Sigmoid colon (tissue), 4 donors: Measurements from ENCODE around the gene SMIM45.
A peak's percentile ranks its signal among the peaks of the same experiment; 100 is the strongest.

Experiments used
- EP300 ChIP-seq, 4 donors: sonication (generic); formaldehyde crosslinking; IDR thresholded peaks; one replicate each; pipeline ENCODE4 v1.6.1; 2017; ENCODE audit warnings: antibody characterized with exemption in 4 of 4
- TF ChIP-seq, protein P1 (sequence below), 4 experiments: fragments of 450-650 bp in 3 of 4; fragments of 200-600 bp in 1 of 4; IDR thresholded peaks; one replicate each; pipeline ENCODE4 v1.5.1; 2016 to 2019; ENCODE audit warnings: antibody characterized with exemption in 4 of 4, mild to moderate bottlenecking in 3 of 4, moderate library complexity in 2 of 4

DNA sequence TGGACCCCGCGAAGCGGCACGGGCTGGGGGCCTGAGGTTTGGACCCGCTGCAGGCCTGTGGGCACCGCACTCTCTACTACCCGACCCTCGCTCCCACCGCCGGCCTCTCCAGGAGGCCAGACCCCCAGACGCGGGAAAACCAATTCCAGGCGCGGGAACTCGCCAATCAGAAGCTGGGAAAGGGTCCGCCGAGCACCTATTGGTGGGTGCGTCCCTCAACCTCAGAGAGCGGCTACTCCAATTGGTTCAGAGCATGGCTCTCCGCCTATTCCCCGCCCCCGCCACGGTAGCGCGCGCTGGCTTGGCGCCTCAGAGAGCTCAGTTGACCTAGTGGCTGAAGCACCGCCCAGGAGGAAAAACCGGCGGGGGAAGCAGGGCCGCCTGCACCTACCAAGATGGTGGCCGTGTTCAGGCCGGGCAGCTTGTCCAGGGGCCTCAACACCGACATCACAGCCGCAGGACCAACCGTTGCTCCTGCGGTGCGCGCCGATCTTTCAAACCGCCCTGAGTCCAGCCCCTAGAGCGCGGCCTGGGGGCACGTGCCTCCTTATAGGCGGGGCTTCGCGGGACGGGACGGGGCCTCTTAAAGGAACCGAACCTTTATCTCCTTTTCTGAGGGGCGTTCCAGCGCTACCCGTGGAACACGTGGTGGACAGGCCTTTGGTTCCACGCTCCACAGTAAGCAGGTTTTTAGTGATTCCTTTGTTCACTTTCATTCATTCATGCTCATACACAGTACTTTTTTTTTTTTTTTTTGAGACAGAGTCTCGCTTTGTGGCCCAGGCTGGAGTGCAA lies 5.1 kb upstream of the SMIM45 start, which contains the start of gene CENPM:
- TF ChIP-seq, protein P1, sequence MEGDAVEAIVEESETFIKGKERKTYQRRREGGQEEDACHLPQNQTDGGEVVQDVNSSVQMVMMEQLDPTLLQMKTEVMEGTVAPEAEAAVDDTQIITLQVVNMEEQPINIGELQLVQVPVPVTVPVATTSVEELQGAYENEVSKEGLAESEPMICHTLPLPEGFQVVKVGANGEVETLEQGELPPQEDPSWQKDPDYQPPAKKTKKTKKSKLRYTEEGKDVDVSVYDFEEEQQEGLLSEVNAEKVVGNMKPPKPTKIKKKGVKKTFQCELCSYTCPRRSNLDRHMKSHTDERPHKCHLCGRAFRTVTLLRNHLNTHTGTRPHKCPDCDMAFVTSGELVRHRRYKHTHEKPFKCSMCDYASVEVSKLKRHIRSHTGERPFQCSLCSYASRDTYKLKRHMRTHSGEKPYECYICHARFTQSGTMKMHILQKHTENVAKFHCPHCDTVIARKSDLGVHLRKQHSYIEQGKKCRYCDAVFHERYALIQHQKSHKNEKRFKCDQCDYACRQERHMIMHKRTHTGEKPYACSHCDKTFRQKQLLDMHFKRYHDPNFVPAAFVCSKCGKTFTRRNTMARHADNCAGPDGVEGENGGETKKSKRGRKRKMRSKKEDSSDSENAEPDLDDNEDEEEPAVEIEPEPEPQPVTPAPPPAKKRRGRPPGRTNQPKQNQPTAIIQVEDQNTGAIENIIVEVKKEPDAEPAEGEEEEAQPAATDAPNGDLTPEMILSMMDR (IDR thresholded peaks at IDR 0.05) = peak in 1 of 4 experiments; percentile 19
- no peak for TF ChIP-seq EP300 (IDR thresholded peaks at IDR 0.05)
